Measurements from ENCODE around the gene RFX1.

Gene RFX1

DNA sequence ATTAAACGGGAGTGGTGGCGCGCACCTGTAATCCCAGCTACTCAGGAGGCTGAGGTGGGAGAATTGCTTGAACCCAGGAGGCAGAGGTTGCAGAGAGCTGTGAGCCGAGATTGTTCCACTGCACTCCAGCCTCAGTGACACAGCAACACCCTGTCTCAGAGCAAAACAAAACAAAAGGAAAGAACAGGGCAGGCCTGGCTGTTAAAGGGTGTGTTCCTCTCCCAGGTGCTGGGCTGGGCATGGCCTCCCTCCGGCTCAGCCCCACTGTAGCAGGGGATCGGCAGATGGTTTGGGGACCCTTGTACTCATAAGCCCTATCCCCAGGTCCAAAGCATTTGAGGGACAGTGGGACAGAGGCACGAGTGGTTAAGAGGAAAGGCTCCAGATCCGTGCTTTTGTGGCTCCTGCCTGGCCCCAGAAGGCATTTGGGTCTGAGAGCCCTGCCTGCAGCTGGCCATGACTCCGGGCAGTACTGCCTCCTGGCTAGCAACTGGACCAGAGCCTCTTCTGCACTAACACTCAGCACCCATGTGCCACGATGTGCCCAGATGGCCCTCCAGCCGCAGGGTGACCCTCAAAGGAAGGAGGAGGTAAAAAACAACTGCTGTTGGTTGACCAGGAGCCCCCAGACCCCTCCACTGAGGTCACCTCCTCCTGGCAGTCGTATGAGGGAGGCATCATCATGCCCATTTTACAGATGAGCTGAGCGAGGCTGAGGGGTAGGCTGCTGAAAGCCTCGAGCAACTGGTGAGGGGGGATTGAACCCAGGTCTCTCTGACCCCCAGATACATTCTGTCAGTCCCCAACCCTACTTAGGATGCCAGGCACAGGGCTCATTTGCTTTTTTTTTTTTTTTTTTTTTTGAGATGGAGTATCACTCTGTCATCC is 10.0 kb downstream of the RFX1 start:
- DNase-seq = no peak

DNA sequence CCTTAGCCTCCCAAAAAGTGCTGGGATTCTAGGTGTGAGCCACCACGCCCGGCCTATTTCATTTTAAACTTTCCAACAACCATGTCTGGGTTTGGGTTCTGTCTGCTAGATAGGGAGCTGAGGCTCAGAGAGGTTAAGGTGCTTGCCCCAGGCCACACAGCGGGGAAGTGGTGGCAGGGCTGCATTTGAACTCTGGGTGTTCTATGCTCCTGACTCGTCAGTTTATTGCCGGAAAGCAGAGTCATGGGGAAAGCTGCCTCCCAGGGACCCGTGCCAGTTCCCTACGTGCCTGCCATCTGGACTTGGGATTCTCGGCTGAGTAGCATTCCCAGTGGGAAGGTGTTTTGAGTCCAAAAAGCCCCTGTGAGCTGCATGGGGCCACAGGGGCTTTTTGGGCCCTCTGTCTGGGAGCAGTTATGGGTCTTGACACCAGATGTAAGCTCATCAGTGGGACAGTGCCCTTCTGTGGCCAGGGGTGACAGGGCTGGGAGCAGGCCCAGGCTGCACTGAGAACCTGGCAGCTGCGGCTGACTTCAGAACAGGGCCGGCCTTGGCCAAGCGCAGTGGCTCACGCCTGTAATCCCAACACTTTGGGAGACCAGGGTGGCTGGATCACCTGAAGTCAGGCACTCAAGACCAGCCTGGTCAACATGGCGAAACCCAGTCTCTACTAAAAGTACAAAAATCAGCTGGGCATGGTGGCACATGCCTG is 10.9 kb downstream of the RFX1 start:
- DNase-seq = no peak

DNA sequence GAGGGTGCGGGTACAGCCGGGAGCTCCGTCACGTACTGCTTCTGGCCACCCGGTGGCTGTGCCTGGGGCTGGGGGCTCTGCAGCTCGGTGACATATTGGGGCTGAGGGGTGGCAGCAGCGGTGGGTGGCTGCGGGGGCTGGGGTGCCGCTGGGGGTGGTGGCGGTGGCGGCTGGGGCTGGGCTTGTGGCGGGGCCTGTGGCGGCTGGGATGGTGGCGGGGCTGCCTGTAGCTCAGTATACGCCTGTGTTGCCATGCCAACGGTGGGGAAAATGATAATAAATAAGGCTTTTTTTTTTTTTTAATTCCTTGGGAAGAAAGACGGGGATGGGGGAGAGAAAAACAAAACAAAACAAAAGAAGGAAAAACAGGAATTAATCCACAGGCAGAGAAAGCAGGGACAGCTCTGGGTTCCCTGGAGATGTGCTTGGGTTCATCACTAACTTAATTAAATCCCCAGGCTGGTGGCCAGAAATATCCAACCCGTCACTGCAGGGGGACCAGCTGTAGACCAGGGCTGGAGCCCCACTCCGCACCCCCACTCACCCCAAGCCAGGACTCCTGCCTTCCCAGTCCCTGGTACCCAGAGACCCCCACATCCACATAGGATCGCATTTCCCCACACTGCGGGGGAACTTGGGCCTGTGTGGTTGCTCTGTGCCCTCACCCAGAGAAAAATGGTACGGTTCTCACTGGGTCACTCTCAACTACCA is 12.4 kb downstream of the RFX1 start:
- DNase-seq = no peak

DNA sequence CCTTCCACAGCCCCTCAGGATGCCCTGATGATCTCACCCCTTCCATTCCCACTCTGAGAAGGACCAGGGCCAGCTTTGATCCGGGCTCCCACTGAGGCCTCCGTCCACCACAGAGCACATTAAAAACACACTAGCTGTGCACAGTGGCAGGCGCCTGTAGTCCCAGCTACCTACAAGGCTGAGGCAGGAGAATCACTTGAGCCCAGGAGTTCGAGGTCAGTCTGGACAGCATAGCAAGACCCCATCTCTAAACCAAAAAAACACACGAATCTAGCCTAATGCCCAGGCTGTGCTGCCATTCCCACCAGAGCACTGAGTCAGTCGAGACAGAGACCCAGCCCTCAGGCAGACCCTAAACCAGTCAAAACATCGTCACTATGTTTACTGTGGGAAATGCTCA is 14.1 kb downstream of the RFX1 start:
- DNase-seq = no peak

DNA sequence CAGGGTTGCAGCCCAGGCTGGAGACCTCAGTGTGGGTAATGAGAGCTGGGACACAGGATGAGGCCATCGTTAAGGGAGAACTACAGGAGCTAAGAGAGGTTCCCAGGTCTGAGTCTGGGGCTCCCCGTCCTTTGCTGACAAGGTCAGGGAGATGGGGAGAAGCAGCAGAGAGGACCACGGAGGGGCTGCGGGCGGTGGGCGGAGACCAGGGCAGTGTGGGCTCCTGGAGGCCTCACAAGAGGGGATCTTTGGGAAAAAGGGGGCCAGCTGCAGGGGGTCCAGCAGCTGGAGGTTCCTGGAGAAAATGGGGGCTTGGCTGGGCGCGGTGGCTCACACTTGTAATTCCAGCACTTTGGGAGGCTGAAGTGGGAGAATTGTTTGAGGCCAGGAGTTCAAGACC is 16.0 kb downstream of the RFX1 start:
- no peak for DNase-seq

DNA sequence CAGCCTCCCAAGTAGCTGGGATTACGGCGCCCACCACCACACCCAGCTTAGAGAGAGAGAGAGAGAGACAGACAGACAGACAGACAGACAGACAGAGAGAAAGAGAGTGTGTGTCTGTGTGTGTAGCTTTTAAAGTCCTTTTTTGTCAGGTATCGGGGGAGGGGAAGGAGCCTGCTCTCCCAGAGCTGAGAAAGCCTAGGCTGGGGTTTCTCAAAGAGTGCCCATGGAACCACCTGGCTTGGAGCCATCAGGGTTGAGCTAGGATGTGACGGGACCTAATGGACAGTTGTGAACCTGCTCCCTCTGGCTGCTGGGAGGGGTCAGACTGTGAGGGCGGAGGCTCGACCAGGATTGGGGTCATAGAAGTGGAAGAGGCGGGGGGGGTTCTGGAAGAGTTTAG is 16.6 kb downstream of the RFX1 start:
- DNase-seq = no peak

DNA sequence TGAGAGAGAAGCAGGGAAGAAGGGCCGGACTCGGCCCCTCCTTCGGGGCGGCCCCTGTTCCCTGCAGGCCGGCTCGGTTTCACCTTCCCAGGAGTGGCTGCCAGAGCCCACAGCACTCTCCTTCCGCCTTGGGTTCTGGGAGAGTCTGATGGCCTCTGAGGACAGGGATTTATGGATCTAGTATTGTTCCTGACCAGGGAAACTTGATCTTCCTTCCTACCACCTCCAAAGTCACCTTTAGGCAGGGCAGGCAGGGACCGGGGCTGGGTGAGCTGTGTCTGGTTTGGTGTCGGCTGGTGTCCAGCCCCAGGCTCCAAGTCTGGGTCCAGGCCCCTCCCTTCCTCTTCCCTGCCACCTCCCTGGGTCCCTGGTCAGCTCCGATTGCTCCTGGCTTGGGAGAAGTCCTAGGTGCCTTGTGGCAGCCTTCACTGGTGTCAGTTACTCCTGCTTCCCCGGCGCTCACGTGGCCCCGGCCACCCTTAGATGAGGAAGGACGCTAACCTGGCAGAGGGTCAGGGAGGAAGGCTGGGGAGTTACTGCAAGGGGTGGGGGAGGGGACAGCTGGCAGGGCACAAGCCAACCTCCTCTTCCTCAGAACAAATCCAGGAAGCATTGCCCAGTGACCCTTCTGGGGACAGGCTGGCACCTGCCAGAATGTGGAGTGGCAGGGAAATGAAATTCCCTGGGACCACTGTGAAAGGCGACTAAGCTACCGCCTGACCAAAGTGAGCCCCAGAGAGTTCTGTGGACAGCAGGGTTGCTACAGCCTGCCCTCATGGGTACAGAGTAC is 18.8 kb downstream of the RFX1 start:
- DNase-seq = no peak

DNA sequence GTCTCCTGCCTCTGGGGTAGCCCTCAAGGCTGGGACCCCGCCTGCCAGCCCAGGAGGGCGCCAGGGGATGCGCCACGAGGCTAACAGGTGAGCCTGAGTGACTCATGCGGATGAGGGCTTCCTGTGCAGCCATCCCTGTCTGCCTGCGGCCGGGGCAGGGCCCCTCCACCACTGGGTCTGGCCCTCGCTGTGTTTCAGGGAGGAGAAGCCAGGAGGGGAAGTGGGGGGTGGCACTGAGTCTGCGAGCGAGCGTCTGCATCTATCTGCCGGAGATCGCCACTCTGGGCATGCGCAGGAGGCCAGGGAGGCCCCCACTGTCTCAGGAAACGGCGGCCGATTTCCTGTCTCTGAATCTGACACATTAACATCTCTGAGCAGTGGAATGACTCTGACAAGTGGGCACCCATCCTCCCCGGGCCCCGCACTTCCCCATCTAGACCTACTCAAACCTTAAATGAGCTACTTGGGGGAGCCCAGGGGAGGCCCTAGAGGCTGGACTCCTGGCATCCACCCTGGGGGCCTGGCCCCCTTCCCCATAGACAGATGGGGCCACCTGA is 19.7 kb downstream of the RFX1 start:
- DNase-seq = peak; percentile 96

DNA sequence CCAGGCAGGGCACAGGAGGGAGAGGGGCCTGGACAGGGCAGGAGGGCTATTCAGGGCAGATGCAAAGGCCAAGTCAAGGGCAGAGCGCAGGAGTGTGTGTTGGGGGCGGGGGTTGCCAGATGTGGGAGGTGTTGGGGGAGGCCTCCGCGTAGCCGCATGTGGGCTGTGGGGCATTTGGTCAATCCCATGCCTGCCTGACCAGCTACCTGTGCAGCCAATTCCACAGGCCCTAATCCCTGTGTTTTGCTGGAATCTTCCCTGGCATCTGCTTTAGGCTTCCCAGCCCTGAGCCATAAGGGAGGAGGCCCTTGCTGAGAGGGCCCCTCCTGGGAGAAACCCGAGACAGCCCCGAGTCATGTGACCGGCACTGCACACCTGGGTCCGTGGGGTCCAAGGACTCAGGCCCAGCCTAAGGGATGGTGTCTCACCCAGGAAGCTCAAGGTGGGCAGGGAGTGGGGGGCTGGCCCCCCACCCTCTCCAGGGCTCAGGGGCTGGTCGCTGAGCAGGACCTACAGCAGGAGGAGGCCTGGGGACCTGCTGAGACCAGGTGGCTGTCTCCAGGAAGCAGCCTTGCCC is 20.3 kb downstream of the RFX1 start:
- DNase-seq = no peak

DNA sequence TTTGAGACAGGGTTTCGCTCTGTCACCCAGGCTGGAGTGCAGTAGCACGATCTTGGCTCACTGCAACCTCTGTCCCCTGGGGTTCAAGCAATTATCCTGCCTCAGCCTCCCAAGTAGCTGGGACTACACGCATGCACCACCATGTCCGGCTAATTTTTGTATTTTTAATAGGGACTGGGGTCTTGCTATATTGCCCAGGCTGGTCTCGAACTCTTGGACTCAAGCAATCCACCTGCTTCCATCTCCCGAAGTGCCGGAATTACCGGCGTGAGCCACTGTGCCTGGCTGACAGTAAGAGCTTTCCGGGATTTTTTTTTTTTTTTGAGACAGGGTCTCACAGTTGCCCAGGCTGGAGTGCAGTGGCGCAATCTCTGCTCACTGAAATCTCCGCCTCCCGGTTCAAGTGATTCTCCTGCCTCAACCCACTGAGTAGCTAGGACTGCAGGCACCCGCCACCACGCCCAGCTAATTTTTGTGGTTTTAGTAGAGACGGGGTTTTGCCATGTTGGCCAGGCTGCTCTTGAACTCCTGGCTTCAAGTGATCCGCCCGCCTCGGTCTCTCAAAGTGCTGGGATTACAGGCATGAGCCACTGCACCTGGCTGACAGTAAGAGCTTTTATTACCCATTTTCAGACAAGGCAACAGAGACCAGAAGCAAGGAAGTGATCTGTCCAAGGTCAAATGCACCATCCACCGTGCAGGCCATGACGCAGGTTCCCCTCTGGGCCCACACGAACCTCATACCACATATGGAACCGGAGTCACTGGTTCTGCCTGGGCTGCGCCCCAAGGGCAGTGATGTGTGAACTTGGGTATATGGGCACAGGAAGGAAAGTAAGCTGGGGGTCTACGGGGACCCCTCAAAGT is 21.0 kb downstream of the RFX1 start:
- DNase-seq = no peak

DNA sequence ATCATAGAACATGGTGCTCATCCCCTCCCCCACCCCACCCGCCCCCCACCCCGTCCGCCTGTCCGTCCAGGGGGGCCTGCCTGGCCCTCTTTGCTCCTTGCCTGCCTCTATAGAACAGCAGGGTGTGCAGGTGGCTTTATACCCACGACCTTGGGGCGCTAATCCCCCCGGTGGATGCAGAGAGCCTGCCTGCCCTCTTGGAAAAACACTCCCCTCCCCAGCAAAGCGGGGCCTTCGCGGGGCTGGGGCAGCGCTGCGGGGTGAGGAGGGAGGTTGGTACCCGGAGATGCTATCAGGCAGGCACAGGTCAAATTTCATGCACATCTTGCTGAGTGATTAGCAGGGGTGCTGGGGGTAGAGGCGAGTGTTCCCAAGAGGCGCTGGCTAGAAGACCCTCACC is 21.9 kb downstream of the RFX1 start:
- no peak for DNase-seq

DNA sequence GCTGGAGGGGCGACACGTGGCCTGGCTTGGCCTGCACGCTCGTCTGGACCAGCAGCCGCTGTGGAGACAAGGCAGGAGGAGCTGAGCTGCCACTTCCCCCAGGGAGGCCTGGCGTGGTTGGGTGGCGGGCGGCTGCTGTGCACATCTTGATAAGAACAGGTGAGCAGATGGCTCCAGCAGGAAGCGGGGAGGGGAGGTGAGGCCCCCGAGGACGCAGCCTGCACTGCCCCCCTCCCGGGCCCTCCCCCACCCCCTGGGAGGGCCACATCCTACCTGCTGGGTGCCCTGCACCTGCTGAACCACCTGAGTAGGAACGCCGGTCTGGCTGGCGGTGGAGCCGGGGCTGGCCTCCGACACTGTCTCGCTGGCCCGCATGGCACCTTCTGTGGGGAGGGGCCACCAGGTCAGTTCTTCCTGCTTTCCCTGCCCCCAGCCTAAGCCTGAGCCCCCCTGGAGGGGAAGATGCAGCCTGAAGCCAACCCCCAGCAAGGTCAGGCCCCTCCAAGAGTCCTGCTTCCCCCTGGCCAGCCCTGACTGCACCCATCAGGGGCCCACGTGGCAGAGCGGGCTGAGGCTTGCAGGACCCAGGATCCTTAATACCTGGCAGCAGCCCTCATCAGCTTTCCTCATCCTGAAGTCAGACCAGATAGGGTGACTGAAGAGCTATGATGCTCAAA is 22.8 kb downstream of the RFX1 start:
- DNase-seq = no peak

DNA sequence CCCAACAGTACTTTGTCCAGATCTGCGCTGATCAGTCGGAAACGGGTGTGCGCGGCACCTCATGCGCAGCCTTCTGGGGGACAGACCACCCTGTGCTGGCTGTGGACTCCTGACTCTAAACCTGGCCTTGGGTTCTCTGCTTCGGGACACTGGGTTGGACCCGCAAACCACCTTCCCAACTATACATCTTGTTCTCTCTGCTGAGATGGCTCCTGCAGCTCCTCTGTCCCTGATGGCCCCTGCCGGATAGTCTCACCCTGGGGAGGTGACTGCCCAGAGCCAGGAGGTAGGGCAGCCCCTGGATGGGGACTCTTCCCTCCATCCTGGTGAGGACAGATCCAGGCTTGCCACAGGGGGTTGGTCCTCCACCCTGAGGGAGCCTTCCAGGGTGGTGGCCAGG is 23.3 kb downstream of the RFX1 start:
- no peak for DNase-seq

DNA sequence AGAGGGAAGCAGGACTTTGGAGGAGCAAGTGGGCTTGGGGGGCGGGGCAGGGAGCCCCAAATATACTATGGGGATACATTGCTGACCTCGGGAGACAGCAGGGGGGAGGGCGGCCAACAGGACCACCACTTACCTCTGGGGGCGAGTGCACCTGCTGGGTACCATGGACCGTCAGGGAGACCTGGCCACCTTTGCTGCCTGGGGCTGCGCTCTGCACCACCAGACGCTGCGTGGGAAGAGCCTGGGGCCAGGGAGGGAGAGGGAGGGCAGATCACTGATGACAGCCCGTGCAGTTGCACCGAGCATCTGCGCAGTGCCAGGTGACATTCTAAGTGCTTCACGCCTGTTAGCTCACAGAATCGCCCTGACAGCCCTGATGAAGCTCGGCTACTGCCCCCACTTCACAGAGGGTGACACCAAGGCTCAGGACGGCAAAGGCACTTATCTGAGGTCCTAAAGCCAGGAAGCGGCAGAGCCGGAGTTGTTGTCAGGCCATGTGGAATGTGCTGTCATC is 24.1 kb downstream of the RFX1 start:
- no peak for DNase-seq

DNA sequence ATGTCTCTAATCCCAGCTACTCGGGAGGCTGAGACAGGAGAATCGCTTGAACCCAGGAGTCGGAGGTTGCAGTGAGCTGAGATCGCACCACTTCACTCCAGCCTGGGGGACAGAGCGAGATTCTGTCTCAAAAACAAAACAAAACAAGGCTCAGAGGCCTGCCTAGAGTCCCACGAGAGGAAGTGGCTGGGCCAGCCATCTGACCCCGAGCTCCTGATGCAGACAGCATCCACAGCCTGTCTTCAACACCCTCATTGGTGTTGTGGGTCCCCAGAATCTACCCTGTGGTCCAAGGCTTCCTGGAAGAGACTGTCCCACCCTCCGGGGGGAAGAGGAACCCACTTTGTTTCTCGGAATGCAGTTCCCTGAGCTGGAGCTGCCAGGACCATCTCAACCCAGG is 24.7 kb downstream of the RFX1 start:
- no peak for DNase-seq

DNA sequence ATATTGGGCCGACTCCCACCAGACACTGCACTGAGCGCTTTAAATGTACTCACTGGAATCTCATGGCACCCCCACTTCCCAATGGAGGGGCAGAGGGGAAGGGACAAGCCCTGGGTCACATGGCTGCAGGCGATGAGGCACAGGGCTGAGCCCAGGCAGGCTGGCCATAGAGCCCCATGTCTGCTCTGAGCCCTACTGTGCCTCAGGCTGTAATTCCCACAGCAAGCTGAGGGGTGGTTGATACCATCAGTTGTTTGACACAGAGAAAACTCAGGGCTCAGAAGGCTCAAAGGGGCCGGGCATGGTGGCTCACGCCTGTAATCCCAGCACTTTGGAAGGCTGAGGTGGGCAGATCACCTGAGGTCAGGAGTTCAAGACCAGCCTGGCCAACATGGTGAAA is 25.1 kb downstream of the RFX1 start:
- DNase-seq = no peak

DNA sequence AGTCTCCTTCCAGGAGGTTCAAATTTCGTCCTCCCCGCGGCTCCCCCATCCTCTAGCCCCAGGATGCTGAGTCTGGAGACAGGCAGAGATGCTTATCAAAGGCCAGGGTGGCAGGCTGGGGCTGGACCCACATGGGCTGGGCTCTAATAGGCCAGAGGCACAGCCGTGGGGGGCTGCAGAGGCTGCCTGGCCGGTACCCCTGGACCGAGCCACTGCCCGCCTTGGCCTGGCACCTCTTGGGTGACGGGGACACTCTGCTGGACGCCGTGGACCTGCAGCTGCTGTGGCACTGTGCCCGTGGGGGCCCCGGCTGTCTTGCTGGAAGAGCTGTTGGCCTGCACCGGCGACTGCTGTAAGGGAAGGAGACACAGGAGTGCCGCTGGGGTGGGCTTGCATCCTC is 25.8 kb downstream of the RFX1 start:
- DNase-seq = no peak

DNA sequence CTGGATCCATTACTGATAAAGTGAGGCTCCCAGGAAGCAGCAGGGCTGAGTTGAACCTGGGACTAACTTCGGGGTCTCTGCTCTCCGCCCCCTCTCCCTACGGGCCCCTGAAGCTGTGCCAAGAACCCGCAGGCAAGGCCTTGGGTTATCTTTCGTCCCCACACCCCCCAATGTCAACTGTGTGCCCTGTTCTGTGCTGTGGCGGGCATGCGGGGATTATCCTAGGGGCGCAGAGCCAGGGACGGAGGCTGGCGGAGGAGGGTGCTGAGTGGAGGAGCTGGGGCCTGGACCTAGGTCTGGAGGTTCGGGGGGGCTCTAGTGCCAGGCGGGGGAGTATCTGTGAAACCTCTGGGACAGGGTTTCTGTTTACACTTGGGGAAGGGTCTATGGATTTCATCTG is 26.4 kb downstream of the RFX1 start:
- no peak for DNase-seq

DNA sequence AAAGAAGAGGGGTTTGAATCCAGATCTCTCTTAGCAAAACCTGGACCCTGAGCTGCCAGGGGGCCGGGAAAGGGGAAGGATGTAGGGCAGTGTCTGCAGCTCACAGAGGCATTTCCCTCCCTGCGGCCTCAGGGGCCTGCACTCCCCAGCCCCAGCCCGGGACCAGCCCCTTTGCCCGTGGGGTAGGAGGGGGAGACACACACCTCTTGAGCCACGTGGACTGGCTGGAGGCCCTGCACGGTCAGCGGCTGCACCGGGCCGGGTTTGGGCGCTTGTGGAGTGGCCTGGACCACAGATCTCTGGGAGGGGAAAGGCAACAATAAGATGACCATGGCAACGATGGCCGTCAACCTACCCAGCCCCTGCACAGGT is 26.9 kb downstream of the RFX1 start:
- no peak for DNase-seq
